IMR-90 (cell line): ENCODE measurements around the gene GBA2. TPM values are rescaled to one million over a fixed set of nuclear protein-coding genes. Genes with fewer than 3 reads are reported as not detected.

Source experiments
- ATAC-seq: fragments of 200-7000 bp; cut with Tn5 transposase; 2 replicates; pipeline ENCODE4 v1.9.1; 2020; ENCODE audit warnings: low read depth, mild to moderate bottlenecking, moderate library complexity
- BruUV-seq: library from RNA; stranded (reverse); fragments of 400-500 nt; replicated peaks from 2 replicates; lab custom pipeline; 2021; lab: Mats Ljungman, UMichigan
- CTCF ChIA-PET: fragments of 300-600 bp; formaldehyde crosslinking; extraction: SDS; loops from one replicate; lab custom pipeline; 2021; ENCODE audit warnings: antibody characterized with exemption; lab: Yijun Ruan, JAX
- POLR2A ChIA-PET: fragments of 300-600 bp; sonication (Branson Sonifier 250); formaldehyde crosslinking; loops from one replicate; lab custom pipeline; 2022; ENCODE audit warnings: antibody characterized with exemption; ENCODE audit not compliant: unreplicated experiment; lab: Charles Lee
- DNase-seq: peaks from one replicate; pipeline ENCODE4 v3.0.0; 2013
- H2AFZ ChIP-seq: replicated peaks from 2 replicates; pipeline ENCODE3; 2013; ENCODE audit warnings: low read length, mild to moderate bottlenecking; ENCODE audit not compliant: poor library complexity
- H2AK5ac ChIP-seq: 2 replicates; pipeline ENCODE4 v1.6.1; 2013; ENCODE audit warnings: low read depth, low read length, inconsistent platforms
- H2AK9ac ChIP-seq: replicated peaks from 2 replicates; pipeline ENCODE3; 2013; ENCODE audit warnings: mild to moderate bottlenecking, low read depth, low read length, moderate library complexity; ENCODE audit not compliant: poor library complexity
- H2BK120ac ChIP-seq: 2 replicates; pipeline ENCODE4 v1.6.1; 2013; ENCODE audit warnings: low read depth, low read length, inconsistent platforms
- H2BK15ac ChIP-seq: 3 replicates; pipeline ENCODE4 v1.6.1; 2013; ENCODE audit warnings: low read depth, low read length, inconsistent platforms
- H2BK20ac ChIP-seq: 2 replicates; pipeline ENCODE4 v1.6.1; 2013; ENCODE audit warnings: low read depth, mild to moderate bottlenecking, inconsistent platforms, low read length, moderate library complexity
- H2BK5ac ChIP-seq: 2 replicates; pipeline ENCODE4 v1.6.1; 2013; ENCODE audit warnings: mild to moderate bottlenecking, low read depth, low read length, inconsistent platforms; ENCODE audit not compliant: poor library complexity, severe bottlenecking
- H3K14ac ChIP-seq: replicated peaks from 2 replicates; pipeline ENCODE4 v1.6.1; 2013; ENCODE audit warnings: low read depth, low read length, inconsistent platforms
- H3K18ac ChIP-seq: 2 replicates; pipeline ENCODE4 v1.6.1; 2013; ENCODE audit warnings: low read depth, low read length, control low read depth
- H3K23ac ChIP-seq: 2 replicates; pipeline ENCODE4 v1.6.1; 2013; ENCODE audit warnings: low read depth, low read length, inconsistent platforms
- H3K27ac ChIP-seq: 2 replicates; pipeline ENCODE4 v1.5.1; 2013; ENCODE audit warnings: mild to moderate bottlenecking, control low read depth, low read length; ENCODE audit not compliant: insufficient read depth
- H3K27me3 ChIP-seq: 2 replicates; pipeline ENCODE4 v1.6.1; 2013; ENCODE audit warnings: low read length; ENCODE audit not compliant: control insufficient read depth, insufficient read depth
- H3K36me3 ChIP-seq: 2 replicates; pipeline ENCODE4 v1.6.1; 2013; ENCODE audit warnings: low read length, mixed read lengths; ENCODE audit not compliant: control insufficient read depth, insufficient read depth
- H3K4ac ChIP-seq: 2 replicates; pipeline ENCODE4 v1.6.1; 2013; ENCODE audit warnings: low read depth, low read length, inconsistent platforms
- H3K4me1 ChIP-seq: 2 replicates; pipeline ENCODE4 v1.6.1; 2013; ENCODE audit warnings: low read length, mixed read lengths; ENCODE audit not compliant: control insufficient read depth, insufficient read depth
- H3K4me2 ChIP-seq: 2 replicates; pipeline ENCODE4 v1.6.1; 2013; ENCODE audit warnings: low read depth, mild to moderate bottlenecking, control low read depth, low read length, moderate library complexity
- H3K4me3 ChIP-seq: 2 replicates; pipeline ENCODE4 v1.5.1; 2013; ENCODE audit warnings: low read depth, mild to moderate bottlenecking, control low read depth, low read length, moderate library complexity; ENCODE audit not compliant: insufficient read depth
- H3K56ac ChIP-seq: 2 replicates; pipeline ENCODE4 v1.6.1; 2013; ENCODE audit warnings: low read length, inconsistent platforms; ENCODE audit not compliant: insufficient read depth; ENCODE audit errors: extremely low read depth
- H3K79me1 ChIP-seq, 2 experiments: 2 replicates each; pipeline ENCODE4 v1.6.1; 2013; ENCODE audit warnings: low read length in 2 of 2, inconsistent platforms in 1 of 2, low read depth in 1 of 2
- H3K9ac ChIP-seq: 2 replicates; pipeline ENCODE4 v1.6.1; 2013; ENCODE audit warnings: low read depth, low read length, control low read depth
- H3K9me1 ChIP-seq: 2 replicates; pipeline ENCODE4 v1.6.1; 2013; ENCODE audit warnings: low read length, inconsistent platforms; ENCODE audit not compliant: insufficient read depth
- H3K9me3 ChIP-seq: 2 replicates; pipeline ENCODE4 v1.6.1; 2013; ENCODE audit warnings: low read length; ENCODE audit not compliant: control insufficient read depth, insufficient read depth
- H4K20me1 ChIP-seq: 2 replicates; pipeline ENCODE4 v1.6.1; 2013; ENCODE audit warnings: low read length, inconsistent platforms; ENCODE audit not compliant: insufficient read depth
- H4K5ac ChIP-seq: 2 replicates; pipeline ENCODE4 v1.6.1; 2013; ENCODE audit warnings: mild to moderate bottlenecking, low read depth, low read length, control low read depth
- H4K8ac ChIP-seq, 2 experiments: 2 replicates each; pipeline ENCODE4 v1.6.1; 2013; ENCODE audit warnings: low read depth in 2 of 2, low read length in 2 of 2, control low read depth in 1 of 2, inconsistent platforms in 1 of 2
- H4K91ac ChIP-seq: 2 replicates; pipeline ENCODE4 v1.6.1; 2013; ENCODE audit warnings: low read depth, low read length, inconsistent platforms; ENCODE audit not compliant: insufficient read depth
- ELK1 ChIP-seq: fragments of 150-350 bp; IDR thresholded peaks from 2 replicates; pipeline ENCODE4 v1.6.1; 2016; ENCODE audit warnings: low read depth, mild to moderate bottlenecking, low read length, moderate library complexity, borderline replicate concordance
- FOS ChIP-seq: fragments of 150-350 bp; IDR thresholded peaks from 2 replicates; pipeline ENCODE4 v1.6.1; 2016; ENCODE audit warnings: low read depth, low read length
- MAZ ChIP-seq: IDR thresholded peaks from 2 replicates; pipeline ENCODE4 v1.6.1; 2012; ENCODE audit warnings: low read depth, mild to moderate bottlenecking, low read length, improper control_type of control experiment, moderate library complexity, borderline replicate concordance
- NFE2L2 ChIP-seq: fragments of 150-350 bp; IDR thresholded peaks from 2 replicates; pipeline ENCODE4 v1.6.1; 2016; ENCODE audit warnings: low read depth, mild to moderate bottlenecking, low read length
- RAD21 ChIP-seq: IDR thresholded peaks from 2 replicates; pipeline ENCODE4 v1.6.1; 2012; ENCODE audit warnings: low read length, improper control_type of control experiment
- RFX5 ChIP-seq: IDR thresholded peaks from 2 replicates; pipeline ENCODE4 v1.8.0; 2012; ENCODE audit warnings: low read depth, mild to moderate bottlenecking, low read length, moderate library complexity
- WGBS, 2 experiments: methylation state at CpG; one replicate each; pipeline versions ENCODE4 v1.1.5 to v1.1.7; 2013; ENCODE audit warnings: missing lambda C conversion rate in 2 of 2; ENCODE audit not compliant: insufficient read length in 1 of 2; ENCODE audit errors: extremely low coverage in 2 of 2; 5-methylcytosine and 5-hydroxymethylcytosine counted together
- dilution Hi-C: fragments of 300-500 bp; cut with HindIII; formaldehyde crosslinking; loops from one replicate; pipeline ENCODE4 v1.14.3; 2018; ENCODE audit warnings: low sequenced_read_pairs; ENCODE audit not compliant: unreplicated experiment
- in situ Hi-C: fragments of 300-500 bp; cut with MboI; formaldehyde crosslinking; loops from 3 replicates; pipeline ENCODE4 v1.14.3; 2019; ENCODE audit warnings: low sequenced_read_pairs, inconsistent platforms, mixed read lengths
- intact Hi-C: fragments of 100-400 bp; cut with micrococcal nuclease; formaldehyde crosslinking; loops from 2 replicates; pipeline ENCODE4 v1.10.0; 2022
- polyA plus RNA-seq, 3 experiments: library from polyadenylated mRNA; depleted of rRNA; stranded (reverse); fragments of >200 nt; gene quantifications; 2 replicates each; pipeline ENCODE4 v1.2.3, GENCODE V29; 2012; ENCODE audit warnings: low replicate concordance in 1 of 3
- total RNA-seq: library from RNA; depleted of rRNA; stranded (reverse); fragments of >200 nt; gene quantifications from 2 replicates; pipeline ENCODE4 v1.2.3, GENCODE V29; 2012

Gene GBA2
- total and polyA plus RNA-seq, 2 of the 4 experiments (the other 2 are of a cell fraction): 18.1 to 38.2 TPM

- no peak overlapping the region for H3K23ac ChIP-seq
- no peak overlapping the region for H3K4me2 ChIP-seq
- H3K4ac ChIP-seq: no peak overlapping the region
- H2BK15ac ChIP-seq: no peak overlapping the region
- H3K4me3 ChIP-seq: no peak overlapping the region
- no peak overlapping the region for H2BK20ac ChIP-seq
- H3K9me3 ChIP-seq: no peaks in the 10 kb centered on the region
- ChIA-PET POLR2A (no interaction called here), CTCF (no interaction called here)
- no peaks in the 10 kb centered on the region for H3K79me1 ChIP-seq
- H2AFZ ChIP-seq: no peak overlapping the region
- in situ Hi-C loops: loop anchor here (5.0 kb wide), 1 partner anchor 106 kb away; no protein-coding TSS in a partner anchor
- no peak overlapping the region for H3K9ac ChIP-seq
- no peak overlapping the region for H3K14ac ChIP-seq
- no peak overlapping the region for H3K27ac ChIP-seq
- H2BK120ac ChIP-seq: no peak overlapping the region
- H2BK5ac ChIP-seq: no peak overlapping the region
- BruUV-seq: no TSS peak
- H2AK9ac ChIP-seq: no peak overlapping the region
- H3K56ac ChIP-seq: no peak overlapping the region
- no peak overlapping the region for H2AK5ac ChIP-seq
- H3K27me3 ChIP-seq: peaks cover 28% of the 10 kb centered on the region
- H4K8ac ChIP-seq: no peak overlapping the region
- no peak for DNase-seq
- ATAC-seq: no peak
- TF ChIP-seq RAD21: no peak
- no peak for TF ChIP-seq RFX5
- no peak for TF ChIP-seq NFE2L2
- TF ChIP-seq ELK1: no peak
- TF ChIP-seq MAZ: no peak
- no peak for TF ChIP-seq FOS
- no peak overlapping the region for H4K5ac ChIP-seq
- H4K20me1 ChIP-seq: no peaks in the 10 kb centered on the region
- no peaks in the 10 kb centered on the region for H3K36me3 ChIP-seq
- H4K91ac ChIP-seq: no peak overlapping the region
- intact Hi-C loops: no loop called here
- H3K18ac ChIP-seq: no peak overlapping the region
- dilution Hi-C loops: no loop called here
- peaks cover 1% of the 10 kb centered on the region; the same call in 1 of the 2 replicates for H3K4me1 ChIP-seq
- no peaks in the 10 kb centered on the region; the same call in 1 of the 2 replicates for H3K9me1 ChIP-seq
- WGBS, 2 experiments: no CpG with 5 or more reads among the region's 4 CpGs
Measured at GRCh38 chr9:35776018-35776417, 27.0 kb upstream of the GBA2 start.
